Endothelial cell of umbilical vein (primary cell): Measurements from ENCODE around the gene FAM222A. TPM values are rescaled to one million over a fixed set of nuclear protein-coding genes. Genes with fewer than 3 reads are reported as not detected.

ENCODE experiments used
- BruUV-seq: library from RNA; stranded (reverse); fragments of 400-500 nt; replicated peaks from 2 replicates; lab custom pipeline; 2021; lab: Mats Ljungman, UMichigan
- CTCF ChIA-PET: fragments of 300-600, 350-600 bp; sonication (Branson Sonifier 250); formaldehyde crosslinking; loops from one replicate; lab custom pipeline; 2021; ENCODE audit warnings: antibody characterized with exemption, inconsistent platforms; lab: Charles Lee
- POLR2A ChIA-PET: fragments of 300-600, 350-600 bp; sonication (Branson Sonifier 250); formaldehyde crosslinking; loops from one replicate; lab custom pipeline; 2021; ENCODE audit warnings: antibody characterized with exemption, inconsistent platforms; lab: Charles Lee
- DNase-seq: peaks from one replicate; pipeline ENCODE4 v3.0.0-alpha.2; 2011; ENCODE audit warnings: low read depth, low spot score
- FAIRE-seq: peaks from 2 replicates; lab custom pipeline; 2011; peaks lifted over from hg19 to GRCh38; lab: Jason Lieb, UNC
- H2AFZ ChIP-seq: 2 replicates; pipeline ENCODE4 v1.6.0; 2012; ENCODE audit warnings: low read depth, low read length, control low read depth, inconsistent platforms
- H3K27ac ChIP-seq: 2 replicates; pipeline ENCODE4 v1.5.1; 2011; ENCODE audit warnings: low read depth, mild to moderate bottlenecking, control low read depth, low read length, moderate library complexity; ENCODE audit not compliant: insufficient read depth
- H3K27me3 ChIP-seq, 2 experiments: 2 replicates each; pipeline versions ENCODE4 v1.6.0 to v1.6.1; 2011; ENCODE audit warnings: low read length in 2 of 2, mixed read lengths in 1 of 2; ENCODE audit not compliant: control insufficient read depth in 2 of 2, insufficient read depth in 2 of 2
- H3K36me3 ChIP-seq, 2 experiments: 2 replicates in 1 of 2; 3 replicates in 1 of 2; pipeline ENCODE4 v1.5.1; 2011; ENCODE audit warnings: low read length in 2 of 2, mild to moderate bottlenecking in 1 of 2, moderate library complexity in 1 of 2; ENCODE audit not compliant: control insufficient read depth in 2 of 2, insufficient read depth in 2 of 2; ENCODE audit errors: extremely low read depth in 1 of 2
- H3K4me1 ChIP-seq: 3 replicates; pipeline ENCODE4 v1.5.1; 2011; ENCODE audit warnings: mild to moderate bottlenecking, low read length; ENCODE audit not compliant: control insufficient read depth, insufficient read depth; ENCODE audit errors: extremely low read depth
- H3K4me2 ChIP-seq: 2 replicates; pipeline ENCODE4 v1.6.1; 2011; ENCODE audit warnings: low read length, control low read depth, mixed read lengths; ENCODE audit not compliant: insufficient read depth
- H3K4me3 ChIP-seq, 3 experiments: fragments of 200-600 bp in 1 of 3; sonication (generic), shearing (Covaris generic) in 1 of 3; replicated peaks in 1 of 3; 2 replicates each; pipeline ENCODE4 v1.5.1; 2011 to 2016; ENCODE audit warnings: control low read depth in 3 of 3, low read length in 3 of 3, mild to moderate bottlenecking in 2 of 3, inconsistent platforms in 1 of 3, low read depth in 1 of 3, moderate library complexity in 1 of 3; ENCODE audit not compliant: insufficient read depth in 1 of 3
- H3K79me2 ChIP-seq: 2 replicates; pipeline ENCODE4 v1.6.0; 2012; ENCODE audit warnings: low read length, inconsistent platforms; ENCODE audit not compliant: control insufficient read depth, insufficient read depth
- H3K9ac ChIP-seq: replicated peaks from 2 replicates; pipeline ENCODE3; 2011; ENCODE audit warnings: low read length, control low read depth; ENCODE audit not compliant: insufficient read depth; ENCODE audit errors: extremely low read depth
- H3K9me1 ChIP-seq: replicated peaks from 3 replicates; pipeline ENCODE4 v1.6.0; 2011; ENCODE audit warnings: mild to moderate bottlenecking, low read length; ENCODE audit not compliant: control insufficient read depth, insufficient read depth; ENCODE audit errors: extremely low read depth
- H3K9me3 ChIP-seq: replicated peaks from 2 replicates; pipeline ENCODE4 v1.5.1; 2012; ENCODE audit warnings: low read length, inconsistent platforms; ENCODE audit not compliant: control insufficient read depth, insufficient read depth
- H4K20me1 ChIP-seq: replicated peaks from 2 replicates; pipeline ENCODE3; 2011; ENCODE audit warnings: mild to moderate bottlenecking, low read length; ENCODE audit not compliant: control insufficient read depth, insufficient read depth; ENCODE audit errors: extremely low read depth
- CTCF ChIP-seq, 2 donors: IDR thresholded peaks; 1 replicate in 1 of 2; 2 replicates in 1 of 2; pipeline ENCODE4 v1.5.1; 2011; ENCODE audit warnings: low read length in 2 of 2, mild to moderate bottlenecking in 2 of 2, moderate library complexity in 2 of 2, control low read depth in 1 of 2, inconsistent platforms in 1 of 2, low read depth in 1 of 2; ENCODE audit not compliant: insufficient read depth in 1 of 2; ENCODE audit errors: extremely low read depth in 1 of 2
- EZH2 ChIP-seq: IDR thresholded peaks from 2 replicates; pipeline ENCODE4 v1.6.1; 2012; ENCODE audit warnings: borderline replicate concordance, low read depth, mild to moderate bottlenecking, moderate library complexity, low read length, inconsistent platforms; ENCODE audit not compliant: severe bottlenecking
- FOS ChIP-seq: IDR thresholded peaks from 2 replicates; pipeline ENCODE4 v1.6.1; 2011; ENCODE audit warnings: mild to moderate bottlenecking, low read length, moderate library complexity, borderline replicate concordance; ENCODE audit not compliant: insufficient read depth
- GATA2 ChIP-seq: IDR thresholded peaks from 2 replicates; pipeline ENCODE4 v1.7.0; 2011; ENCODE audit warnings: low read depth, mild to moderate bottlenecking, moderate library complexity, mixed read lengths, low read length; ENCODE audit not compliant: insufficient read length, insufficient read depth
- JUN ChIP-seq: IDR thresholded peaks from 2 replicates; pipeline ENCODE4 v1.6.1; 2011; ENCODE audit warnings: borderline replicate concordance, low read depth; ENCODE audit not compliant: insufficient read length, insufficient read depth
- MAX ChIP-seq: IDR thresholded peaks from 2 replicates; pipeline ENCODE4 v1.6.1; 2011; ENCODE audit not compliant: insufficient read depth, insufficient read length
- MYC ChIP-seq: IDR thresholded peaks from one replicate; pipeline ENCODE4 v1.6.1; 2011; ENCODE audit warnings: mild to moderate bottlenecking, low read depth, low read length
- POLR2A ChIP-seq: IDR thresholded peaks from 2 replicates; pipeline ENCODE4 v1.6.1; 2012; ENCODE audit warnings: low read depth, mild to moderate bottlenecking, control low read depth, low read length
- POLR2AphosphoS5 ChIP-seq: IDR thresholded peaks from 2 replicates; pipeline ENCODE4 v1.6.1; 2012; ENCODE audit warnings: low read depth, mild to moderate bottlenecking, control low read depth, low read length, moderate library complexity; ENCODE audit not compliant: insufficient read depth
- dilution Hi-C: fragments of 300-500 bp; cut with MboI; formaldehyde crosslinking; loops from one replicate; pipeline ENCODE4 v1.15.0; 2019; ENCODE audit warnings: low sequenced_read_pairs; ENCODE audit not compliant: extremely low pct_ligation_motif_present
- intact Hi-C: fragments of 100-400 bp; cut with micrococcal nuclease; formaldehyde crosslinking; loops from one replicate; pipeline ENCODE4 v1.10.0; 2022
- polyA plus RNA-seq, 4 experiments: library from polyadenylated mRNA; depleted of rRNA in 3 of 4; stranded (reverse) in 3 of 4; unstranded in 1 of 4; fragments of >200 nt; gene quantifications; 2 replicates each; pipeline versions ENCODE4 v1.2.1 to v1.2.3, GENCODE V29; 2011 to 2012; ENCODE audit warnings: missing spikeins in 1 of 4
- total RNA-seq: library from RNA; stranded (reverse); gene quantifications from 2 replicates; pipeline ENCODE4 v1.2.3, GENCODE V29; 2021

The FAM222A gene
- total and polyA plus RNA-seq, 2 donors (not counting 3 experiments of a cell fraction or from before 2014, with no cell fraction given): 0.62 to 1.7 TPM

- intact Hi-C loops: no loop called here
- DNase-seq (no peak), FAIRE-seq (no peak)
- Histone ChIP-seq H3K9ac (no peak overlapping the region), H3K27me3 (no peaks in the 10 kb centered on the region), H3K4me1 (no peaks in the 10 kb centered on the region), H3K36me3 (peaks cover 0 to 9% of the 10 kb centered on the region in 2 experiments), H3K4me3 (no peak overlapping the region), H4K20me1 (no peaks in the 10 kb centered on the region), H3K9me1 (no peaks in the 10 kb centered on the region), H3K79me2 (no peaks in the 10 kb centered on the region), H3K27ac (no peak overlapping the region), H3K4me2 (no peak overlapping the region), H2AFZ (no peak overlapping the region), H3K9me3 (no peaks in the 10 kb centered on the region)
- BruUV-seq: no TSS peak
- TF ChIP-seq MYC (no peak), POLR2A (no peak), FOS (no peak), POLR2AphosphoS5 (no peak), MAX (no peak), GATA2 (no peak), JUN (no peak), EZH2 (no peak), CTCF (IDR thresholded peaks at IDR 0.05; ENCODE audit: extremely low read depth in 1 of 2, insufficient read depth in 1 of 2, low read depth in 1 of 2, low read length in 2 of 2) (no peak)
- ChIA-PET POLR2A (no interaction called here), CTCF (interaction anchor here (0.9 kb wide), 1 partner anchor 52 kb away, joined by 3 read pairs; no protein-coding TSS in a partner anchor)
- dilution Hi-C loops: no loop called here
Measured at GRCh38 chr12:109792992-109793391, 79.4 kb downstream of the FAM222A start.
